ENCODE results near the gene BCL11B. TPM values are rescaled to one million over a fixed set of nuclear protein-coding genes. Genes with fewer than 3 reads are reported as not detected.

BCL11B gene
- total and polyA plus RNA-seq, 9 of the 15 experiments (the other 6 are each of a cell fraction or from before 2014, with no cell fraction given), result 0.09 TPM; not detected in 8

DNA sequence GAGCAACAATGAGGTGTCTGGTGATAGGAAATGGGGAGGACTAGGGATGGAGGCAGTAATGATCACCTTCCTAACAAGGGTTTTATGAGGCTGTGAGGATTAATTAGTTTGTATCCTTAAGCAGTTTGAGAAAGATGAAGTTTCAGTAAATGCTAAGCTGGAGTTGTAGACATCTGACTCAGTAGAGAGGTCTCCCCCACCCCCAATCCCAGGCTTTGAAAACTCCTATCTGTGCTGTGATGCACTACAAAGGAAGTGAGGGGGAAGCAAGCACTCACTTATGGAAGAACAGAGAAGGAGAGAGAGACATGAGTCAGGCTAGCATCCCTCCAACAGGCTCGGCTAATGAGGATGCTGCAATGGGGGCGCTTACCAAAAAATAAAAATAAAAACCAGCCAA, 5.5 kb upstream of the BCL11B start:
- WGBS (ENCODE audit: insufficient coverage, low coverage, missing lambda C conversion rate), result 0% methylated on average over 1 of the region's 2 CpGs
- H3K9ac ChIP-seq (ENCODE audit: insufficient read depth in 1 of 2, low read depth in 2 of 2, low read length in 2 of 2), result no peak overlapping the region
- no peaks in the 10 kb centered on the region for H3K9me1 ChIP-seq (ENCODE audit: control insufficient read depth, insufficient read depth, low read length)
- ChIA-PET CTCF (ENCODE audit: low intra/inter-chr PET ratio) (no interaction called here), POLR2A (interaction anchor here (1.1 kb wide), 1 partner anchor 12 kb away, joined by 4 read pairs; no protein-coding TSS in a partner anchor)
- no peak overlapping the region for H3K4me2 ChIP-seq (ENCODE audit: insufficient read depth, low read length)
- H3K27me3 ChIP-seq (ENCODE audit: control insufficient read depth in 2 of 2, insufficient read depth in 2 of 2, low read length in 2 of 2), result peaks cover 5 to 24% of the 10 kb centered on the region in 2 experiments; a peak in 3 of 5 replicates
- DNase-seq (ENCODE audit: extremely low read depth in 1 of 4, low spot score in 3 of 4) (no peak), FAIRE-seq (no peak), ATAC-seq (no peak)
- no peaks in the 10 kb centered on the region for H3K79me2 ChIP-seq (ENCODE audit: control insufficient read depth, insufficient read depth, low read length)
- no peak overlapping the region for H2AFZ ChIP-seq (ENCODE audit: low read depth, low read length)
- BruUV-seq (replicated peaks), result no TSS peak
- no peaks in the 10 kb centered on the region for H3K36me3 ChIP-seq (ENCODE audit: control insufficient read depth, insufficient read depth, low read length)
- no peak overlapping the region for H3K27ac ChIP-seq (ENCODE audit: extremely low read depth, low read depth, low read length)
- H3K4me3 ChIP-seq, result no peak overlapping the region
- peaks cover 0 to 12% of the 10 kb centered on the region in 2 experiments; a peak in 2 of 5 replicates for H3K4me1 ChIP-seq (replicated peaks in 1 of 2; ENCODE audit: control insufficient read depth in 2 of 2, insufficient read depth in 2 of 2, low read length in 2 of 2)
- in situ Hi-C loops (cut with MboI), result no loop called here
- H3K9me3 ChIP-seq (replicated peaks; ENCODE audit: control insufficient read depth, insufficient read depth, low read depth, low read length), result no peaks in the 10 kb centered on the region
- no peaks in the 10 kb centered on the region for H4K20me1 ChIP-seq (replicated peaks; ENCODE audit: control insufficient read depth, insufficient read depth, low read length)
- intact Hi-C loops (cut with micrococcal nuclease), result no loop called here
- TF ChIP-seq, protein P1, sequence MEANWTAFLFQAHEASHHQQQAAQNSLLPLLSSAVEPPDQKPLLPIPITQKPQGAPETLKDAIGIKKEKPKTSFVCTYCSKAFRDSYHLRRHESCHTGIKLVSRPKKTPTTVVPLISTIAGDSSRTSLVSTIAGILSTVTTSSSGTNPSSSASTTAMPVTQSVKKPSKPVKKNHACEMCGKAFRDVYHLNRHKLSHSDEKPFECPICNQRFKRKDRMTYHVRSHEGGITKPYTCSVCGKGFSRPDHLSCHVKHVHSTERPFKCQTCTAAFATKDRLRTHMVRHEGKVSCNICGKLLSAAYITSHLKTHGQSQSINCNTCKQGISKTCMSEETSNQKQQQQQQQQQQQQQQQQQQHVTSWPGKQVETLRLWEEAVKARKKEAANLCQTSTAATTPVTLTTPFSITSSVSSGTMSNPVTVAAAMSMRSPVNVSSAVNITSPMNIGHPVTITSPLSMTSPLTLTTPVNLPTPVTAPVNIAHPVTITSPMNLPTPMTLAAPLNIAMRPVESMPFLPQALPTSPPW (CRISPR knock-in tag; IDR thresholded peaks at IDR 0.05), result no peak
- TF ChIP-seq TARDBP (IDR thresholded peaks at IDR 0.05) (no peak), TCF3 (CRISPR knock-in tag; IDR thresholded peaks at IDR 0.05) (no peak), XRCC4 (IDR thresholded peaks at IDR 0.05; ENCODE audit: extremely low read depth, insufficient read depth, insufficient read length) (no peak), U2AF2 (optimal IDR thresholded peaks at IDR 0.05; ENCODE audit: low read depth, low read length) (no peak), NR2C1 (IDR thresholded peaks at IDR 0.05) (no peak), NR2C1 (tag; IDR thresholded peaks at IDR 0.05) (no peak)
- TF ChIP-seq, protein P2, sequence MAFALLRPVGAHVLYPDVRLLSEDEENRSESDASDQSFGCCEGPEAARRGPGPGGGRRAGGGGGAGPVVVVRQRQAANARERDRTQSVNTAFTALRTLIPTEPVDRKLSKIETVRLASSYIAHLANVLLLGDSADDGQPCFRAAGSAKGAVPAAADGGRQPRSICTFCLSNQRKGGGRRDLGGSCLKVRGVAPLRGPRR (CRISPR knock-in tag; IDR thresholded peaks at IDR 0.05), result no peak
- TF ChIP-seq, protein P3, sequence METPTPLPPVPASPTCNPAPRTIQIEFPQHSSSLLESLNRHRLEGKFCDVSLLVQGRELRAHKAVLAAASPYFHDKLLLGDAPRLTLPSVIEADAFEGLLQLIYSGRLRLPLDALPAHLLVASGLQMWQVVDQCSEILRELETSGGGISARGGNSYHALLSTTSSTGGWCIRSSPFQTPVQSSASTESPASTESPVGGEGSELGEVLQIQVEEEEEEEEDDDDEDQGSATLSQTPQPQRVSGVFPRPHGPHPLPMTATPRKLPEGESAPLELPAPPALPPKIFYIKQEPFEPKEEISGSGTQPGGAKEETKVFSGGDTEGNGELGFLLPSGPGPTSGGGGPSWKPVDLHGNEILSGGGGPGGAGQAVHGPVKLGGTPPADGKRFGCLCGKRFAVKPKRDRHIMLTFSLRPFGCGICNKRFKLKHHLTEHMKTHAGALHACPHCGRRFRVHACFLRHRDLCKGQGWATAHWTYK (CRISPR knock-in tag; IDR thresholded peaks at IDR 0.05), result no peak
